Esophagus squamous epithelium (tissue), 5 donors: ENCODE measurements around the gene PYROXD2. TPM values are rescaled to one million over a fixed set of nuclear protein-coding genes. Genes with fewer than 3 reads are reported as not detected.

Source experiments
- DNase-seq: peaks from one replicate; lab custom pipeline; 2025; lab: John Stamatoyannopoulos, UW
- H3K27ac ChIP-seq, 4 donors: fragments of 200-600 bp; sonication (generic); one replicate each; pipeline ENCODE4 v1.5.1; 2016 to 2019; ENCODE audit warnings: mild to moderate bottlenecking in 1 of 4
- H3K27me3 ChIP-seq, 4 donors: fragments of 200-600 bp; sonication (generic); 1 replicate in 3 of 4; 2 replicates in 1 of 4; pipeline versions ENCODE4 v1.5.1 to v1.6.0; 2017 to 2021; ENCODE audit warnings: antibody characterized with exemption in 1 of 4
- H3K36me3 ChIP-seq, 3 donors: fragments of 200-600 bp; sonication (generic); one replicate each; pipeline ENCODE4 v1.5.1; 2016 to 2019
- H3K4me1 ChIP-seq, 3 donors: fragments of 200-600 bp; sonication (generic); one replicate each; pipeline ENCODE4 v1.5.1; 2017 to 2019
- H3K4me3 ChIP-seq, 4 donors: fragments of 200-600 bp; sonication (generic); 1 replicate in 3 of 4; 2 replicates in 1 of 4; pipeline ENCODE4 v1.5.1; 2016 to 2019; ENCODE audit warnings: mild to moderate bottlenecking in 2 of 4, moderate library complexity in 1 of 4
- H3K9me3 ChIP-seq, 3 donors: fragments of 200-600 bp; sonication (generic); one replicate each; pipeline ENCODE4 v1.5.1; 2016 to 2019
- CTCF ChIP-seq, 6 experiments: fragments of 450-650 bp in 4 of 6; fragments of 200-600 bp in 2 of 6; sonication (generic) in 2 of 6; IDR thresholded peaks; one replicate each; pipeline ENCODE4 v1.5.1; 2016 to 2019; ENCODE audit warnings: antibody characterized with exemption in 6 of 6, mild to moderate bottlenecking in 4 of 6, moderate library complexity in 4 of 6
- POLR2A ChIP-seq, 4 donors: fragments of 450-650 bp; IDR thresholded peaks; one replicate each; pipeline ENCODE4 v1.6.1; 2017; ENCODE audit warnings: antibody characterized with exemption in 4 of 4, mild to moderate bottlenecking in 4 of 4, moderate library complexity in 3 of 4
- WGBS, 2 donors: methylation state at CpG; one replicate each; pipeline ENCODE4 v1.1.5; 2018; 5-methylcytosine and 5-hydroxymethylcytosine counted together
- intact Hi-C: fragments of 100-400 bp; cut with DNase I; formaldehyde crosslinking; loops from one replicate; pipeline ENCODE4 v1.15.0; 2022
- total RNA-seq, 4 donors: library from RNA; depleted of rRNA; stranded (reverse); fragments of >200 nt; gene quantifications; one replicate each; pipeline ENCODE4 v1.1.0, GENCODE V29; 2016
- donor health status: DM: yes; HTN: yes; CAD: no.

The PYROXD2 gene
- total RNA-seq, 4 donors from 2014 or later: 1.6 to 7.7 (median 3.9) TPM

GRCh38 chr10:98419469-98420261 lies 4.7 kb upstream of the PYROXD2 start:
- Histone ChIP-seq H3K9me3 (no peaks in the 10 kb centered on the region), H3K4me3 (no peak overlapping the region), H3K27me3 (no peaks in the 10 kb centered on the region), H3K27ac (no peak overlapping the region), H3K4me1 (peaks cover 6 to 14% (median 12%) of the 10 kb centered on the region in 3 donors), H3K36me3 (peaks cover 0 to 84% (median 5%) of the 10 kb centered on the region in 3 donors)
- 86 to 92% methylated on average over 8 to 12 of the region's 17 CpGs for WGBS, 2 donors
- TF ChIP-seq POLR2A (IDR thresholded peaks at IDR 0.05): no peak
- TF ChIP-seq CTCF (IDR thresholded peaks at IDR 0.05): no peak
- intact Hi-C loops: no loop called here
- DNase-seq: no peak

DNA sequence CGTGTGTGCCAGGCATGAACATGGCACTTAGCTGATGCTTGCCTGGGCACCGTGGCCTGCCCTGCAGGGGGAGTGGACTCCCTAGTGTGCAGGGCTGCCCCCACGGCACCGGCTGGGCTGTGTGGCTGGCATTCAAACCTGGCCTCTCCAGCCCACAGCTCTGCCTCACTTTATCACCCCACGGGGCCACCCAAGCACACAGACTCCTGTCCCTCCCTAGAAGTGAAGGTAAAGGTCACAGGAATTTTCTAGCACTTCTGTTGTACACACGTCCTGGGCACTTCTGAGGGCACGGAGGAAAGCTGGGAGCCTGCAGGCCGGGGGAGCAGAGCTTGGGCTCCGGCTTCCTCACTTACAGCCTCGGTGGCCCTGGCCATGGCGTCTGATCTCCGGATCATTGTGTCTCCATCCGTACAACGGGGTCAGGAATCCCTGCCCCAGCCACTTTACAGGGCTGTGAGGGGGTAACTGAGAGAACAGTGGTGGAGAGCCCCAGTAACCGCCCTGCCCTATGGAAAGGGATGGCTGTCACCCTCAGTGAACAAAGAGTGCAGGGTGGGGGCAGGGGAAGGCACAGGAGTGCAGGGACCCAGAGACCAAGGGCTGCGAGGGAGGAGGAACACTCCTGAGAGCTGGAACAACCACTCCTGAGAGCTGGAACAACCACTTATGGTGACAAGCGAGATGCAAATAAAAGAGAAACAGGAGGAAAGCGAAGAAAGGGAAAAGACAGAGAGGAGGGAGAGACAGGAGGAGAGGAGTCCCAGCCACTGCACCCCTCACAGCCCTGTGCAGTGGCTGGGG lies 3.9 kb upstream of the PYROXD2 start:
- Histone ChIP-seq H3K9me3 (no peaks in the 10 kb centered on the region), H3K27ac (no peak overlapping the region), H3K36me3 (peaks cover 0 to 76% (median 5%) of the 10 kb centered on the region in 3 donors), H3K4me3 (no peak overlapping the region), H3K4me1 (peaks cover 12 to 22% (median 17%) of the 10 kb centered on the region in 3 donors), H3K27me3 (no peaks in the 10 kb centered on the region)
- TF ChIP-seq CTCF (IDR thresholded peaks at IDR 0.05) (no peak), POLR2A (IDR thresholded peaks at IDR 0.05) (no peak)
- WGBS, 2 donors: 90 to 93% methylated on average over 5 to 8 of the region's 18 CpGs
- no peak for DNase-seq
- intact Hi-C loops: no loop called here

DNA sequence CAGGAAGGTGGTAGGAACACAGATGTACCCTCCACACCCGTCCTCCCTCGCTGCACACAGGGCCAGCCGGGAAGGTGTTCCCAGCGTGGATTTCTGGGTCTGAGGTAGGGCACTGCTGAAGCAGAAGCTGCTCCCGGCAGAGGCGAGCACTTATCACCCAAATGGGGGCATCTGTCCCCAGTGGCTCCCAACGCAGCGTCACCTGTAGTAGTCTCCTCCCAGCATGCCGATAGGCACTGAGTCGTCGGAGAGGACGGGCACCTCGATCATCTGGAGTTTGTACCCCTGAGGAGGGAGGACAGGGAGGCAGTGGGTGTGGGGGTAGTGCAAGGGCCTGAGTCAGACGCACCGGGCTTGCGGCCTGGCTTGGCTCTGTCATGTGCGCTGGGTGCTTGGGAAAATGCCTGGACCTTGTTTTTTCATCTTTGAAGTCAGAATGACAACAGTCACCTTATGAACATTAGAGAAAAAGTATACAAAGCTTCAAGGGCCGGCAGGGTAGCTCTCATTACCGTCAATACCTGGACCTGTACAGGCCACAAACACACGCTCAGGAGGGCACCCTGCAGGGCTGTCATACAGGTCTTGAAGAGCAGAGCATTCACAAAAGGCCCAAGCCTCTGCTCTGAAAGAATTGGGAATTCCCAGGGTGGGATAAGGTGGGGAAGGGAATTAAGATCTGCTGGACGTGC lies 3.1 kb upstream of the PYROXD2 start:
- 79 to 89% methylated on average over 2 to 10 of the region's 21 CpGs for WGBS, 2 donors
- TF ChIP-seq POLR2A (IDR thresholded peaks at IDR 0.05) (no peak), CTCF (IDR thresholded peaks at IDR 0.05) (no peak)
- no peak for DNase-seq
- Histone ChIP-seq H3K9me3 (no peaks in the 10 kb centered on the region), H3K36me3 (peaks cover 0 to 69% (median 5%) of the 10 kb centered on the region in 3 donors), H3K4me3 (no peak overlapping the region), H3K4me1 (peaks cover 12 to 25% (median 17%) of the 10 kb centered on the region in 3 donors), H3K27ac (no peak overlapping the region), H3K27me3 (no peaks in the 10 kb centered on the region)
- intact Hi-C loops: no loop called here

GRCh38 chr10:98417481-98417959 lies 2.5 kb upstream of the PYROXD2 start:
- TF ChIP-seq CTCF (IDR thresholded peaks at IDR 0.05): no peak
- TF ChIP-seq POLR2A (IDR thresholded peaks at IDR 0.05): no peak
- H3K4me1 ChIP-seq: peaks cover 12 to 25% (median 17%) of the 10 kb centered on the region in 3 donors
- DNase-seq: no peak
- intact Hi-C loops: no loop called here
- no peaks in the 10 kb centered on the region for H3K9me3 ChIP-seq
- no peaks in the 10 kb centered on the region for H3K27me3 ChIP-seq
- no peak overlapping the region for H3K27ac ChIP-seq
- 89 to 91% methylated on average over 7 to 10 of the region's 19 CpGs for WGBS, 2 donors
- H3K4me3 ChIP-seq: no peak overlapping the region
- peaks cover 0 to 63% (median 5%) of the 10 kb centered on the region in 3 donors for H3K36me3 ChIP-seq
